GM12864 (cell line): ENCODE measurements around the gene P2RY13.

ENCODE experiments used
- DNase-seq: peaks from one replicate; pipeline ENCODE4 v3.0.0-alpha.2; 2011; ENCODE audit warnings: low read depth
- H3K4me3 ChIP-seq: 2 replicates; pipeline ENCODE4 v1.5.1; 2011; ENCODE audit warnings: mild to moderate bottlenecking, low read depth, low read length, control low read depth
- TF ChIP-seq, protein P1 (sequence below): IDR thresholded peaks from 2 replicates; pipeline ENCODE4 v1.5.1; 2011; ENCODE audit warnings: low read depth, mild to moderate bottlenecking, moderate library complexity, low read length, control low read depth, inconsistent platforms; ENCODE audit errors: missing control alignments

Gene P2RY13

GRCh38 chr3:151316267-151316991 is 12.9 kb downstream of the P2RY13 start, which contains the start of gene GPR87:
Gene GPR87, minus strand, starts transcription at chr3:151316820. Its CDS starts 16,720 bp downstream, at chr3:151300100.
- TF ChIP-seq, protein P1, sequence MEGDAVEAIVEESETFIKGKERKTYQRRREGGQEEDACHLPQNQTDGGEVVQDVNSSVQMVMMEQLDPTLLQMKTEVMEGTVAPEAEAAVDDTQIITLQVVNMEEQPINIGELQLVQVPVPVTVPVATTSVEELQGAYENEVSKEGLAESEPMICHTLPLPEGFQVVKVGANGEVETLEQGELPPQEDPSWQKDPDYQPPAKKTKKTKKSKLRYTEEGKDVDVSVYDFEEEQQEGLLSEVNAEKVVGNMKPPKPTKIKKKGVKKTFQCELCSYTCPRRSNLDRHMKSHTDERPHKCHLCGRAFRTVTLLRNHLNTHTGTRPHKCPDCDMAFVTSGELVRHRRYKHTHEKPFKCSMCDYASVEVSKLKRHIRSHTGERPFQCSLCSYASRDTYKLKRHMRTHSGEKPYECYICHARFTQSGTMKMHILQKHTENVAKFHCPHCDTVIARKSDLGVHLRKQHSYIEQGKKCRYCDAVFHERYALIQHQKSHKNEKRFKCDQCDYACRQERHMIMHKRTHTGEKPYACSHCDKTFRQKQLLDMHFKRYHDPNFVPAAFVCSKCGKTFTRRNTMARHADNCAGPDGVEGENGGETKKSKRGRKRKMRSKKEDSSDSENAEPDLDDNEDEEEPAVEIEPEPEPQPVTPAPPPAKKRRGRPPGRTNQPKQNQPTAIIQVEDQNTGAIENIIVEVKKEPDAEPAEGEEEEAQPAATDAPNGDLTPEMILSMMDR, result no peak
- DNase-seq, result no peak
- H3K4me3 ChIP-seq, result no peak within 1 kb of the TSS

DNA sequence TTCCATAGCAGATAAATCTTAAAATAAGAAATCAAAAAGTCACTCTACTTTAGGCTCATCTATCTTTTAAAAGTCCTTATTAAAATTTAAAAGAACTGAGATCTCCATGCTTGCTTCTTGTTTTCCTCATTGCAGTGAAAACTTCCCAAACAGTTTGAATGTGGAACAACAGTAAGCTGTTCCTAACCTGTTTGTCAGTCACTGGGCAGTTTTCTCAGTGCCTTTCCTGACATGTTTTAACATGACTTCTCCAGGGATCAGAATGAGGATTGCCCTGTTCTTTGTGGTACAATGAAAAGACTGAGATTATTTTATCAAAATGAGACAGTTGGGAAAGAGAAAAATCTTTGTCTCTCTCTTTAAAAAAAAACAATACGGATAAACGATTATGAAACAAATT is 13.5 kb downstream of the P2RY13 start:
- H3K4me3 ChIP-seq, result no peak overlapping the region
- no peak for DNase-seq
- TF ChIP-seq, protein P1, result no peak

- TF ChIP-seq, protein P1, result no peak
- DNase-seq, result no peak
- H3K4me3 ChIP-seq, result no peak overlapping the region
Observed at GRCh38 chr3:151315136-151315535, 14.2 kb downstream of the P2RY13 start.

- H3K4me3 ChIP-seq, result no peak overlapping the region
Observed at GRCh38 chr3:151314593-151314992, 14.8 kb downstream of the P2RY13 start.

DNA sequence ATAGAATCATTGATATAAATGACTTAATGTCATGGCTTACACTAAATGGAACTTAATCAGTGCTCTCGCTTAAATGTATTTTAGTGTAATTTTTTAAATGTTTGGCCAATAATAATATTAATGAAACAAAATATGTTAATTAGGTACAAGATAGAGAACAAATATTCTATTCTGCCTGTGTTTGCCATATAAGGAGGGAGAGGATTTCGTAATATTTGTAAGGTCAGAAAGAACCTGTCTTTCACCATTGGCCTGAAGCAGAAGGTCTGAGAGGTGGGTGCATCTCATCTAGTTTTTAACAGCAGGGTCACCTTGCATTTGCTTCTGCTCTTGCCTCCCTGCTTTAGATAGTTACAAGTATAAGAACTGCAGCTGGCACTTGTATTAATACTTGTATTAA is 15.2 kb downstream of the P2RY13 start:
- TF ChIP-seq, protein P1, result no peak
- DNase-seq, result no peak
- no peak overlapping the region for H3K4me3 ChIP-seq

More at GRCh38 chr3:151314593-151314992, 14.8 kb downstream of the P2RY13 start:
- DNase-seq, result no peak
- TF ChIP-seq, protein P1, result no peak

DNA sequence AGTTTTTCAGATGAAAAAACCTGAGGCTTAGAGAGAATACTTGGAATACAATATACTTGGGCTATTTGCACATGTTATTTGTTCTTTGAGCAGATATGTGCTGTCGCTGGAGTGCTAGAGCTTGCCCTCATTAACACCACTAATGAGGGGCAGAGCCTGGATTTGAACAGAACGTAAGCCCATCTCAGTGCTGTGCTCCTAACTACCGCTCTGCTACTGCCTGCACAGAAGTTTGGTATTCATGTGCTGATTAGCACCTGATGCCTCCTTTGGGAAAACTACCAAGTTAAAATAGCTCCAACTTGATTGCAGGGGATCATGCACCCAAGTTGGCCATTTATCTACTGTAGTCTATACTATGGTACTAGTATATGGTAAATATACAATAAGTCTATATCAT is 16.4 kb downstream of the P2RY13 start:
- DNase-seq, result no peak
- TF ChIP-seq, protein P1, result no peak

DNA sequence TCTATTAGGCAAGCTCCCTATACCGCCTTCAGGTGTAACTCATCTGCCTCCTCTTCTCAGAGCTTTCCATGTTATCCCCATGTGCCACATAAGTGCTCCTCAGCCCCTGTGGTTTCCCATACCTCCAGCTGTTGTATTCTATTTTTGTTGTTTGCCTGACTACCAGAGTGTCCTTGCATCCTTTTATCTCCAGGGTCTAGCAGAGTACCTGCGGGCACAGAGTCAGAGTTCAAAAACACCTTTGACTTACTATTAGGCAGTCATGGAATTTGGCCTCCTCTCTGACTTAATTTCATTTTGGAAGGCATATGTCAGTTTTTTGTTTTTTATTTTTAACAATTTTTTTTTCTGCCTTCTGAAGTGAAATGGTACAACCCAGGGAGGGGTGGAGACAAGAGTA is 19.8 kb downstream of the P2RY13 start:
- TF ChIP-seq, protein P1, result no peak
- no peak for DNase-seq
- H3K4me3 ChIP-seq, result no peak overlapping the region

More for the DNA sequence above, 16.4 kb downstream of the P2RY13 start:
- no peak overlapping the region for H3K4me3 ChIP-seq
